ENCODE results near the gene CRYZL1.

The CRYZL1 gene

DNA sequence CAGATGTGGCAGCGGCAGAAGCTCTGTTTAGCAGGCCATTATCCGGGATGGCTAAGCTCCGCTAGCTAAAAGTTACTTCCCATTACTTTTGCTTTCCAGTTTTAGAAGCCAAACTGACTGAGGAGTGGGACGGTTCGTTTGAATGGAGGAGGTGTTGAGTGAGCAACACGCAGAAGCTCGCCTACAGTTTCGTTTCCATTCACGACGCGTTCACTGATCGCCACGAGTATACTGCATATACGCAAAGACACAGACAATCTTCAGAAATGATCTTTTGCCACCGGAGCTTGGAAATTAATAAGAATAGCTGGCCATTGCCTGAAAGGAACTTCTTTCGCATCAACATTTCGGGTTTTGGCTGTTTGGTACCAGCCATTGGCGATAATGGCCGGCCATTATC, 84.1 kb downstream of the CRYZL1 start:
- no peak for DNase-seq

- no peak for DNase-seq
These were observed 86.6 kb downstream of the CRYZL1 start for GRCh38 chr21:33554982-33555344.

DNA sequence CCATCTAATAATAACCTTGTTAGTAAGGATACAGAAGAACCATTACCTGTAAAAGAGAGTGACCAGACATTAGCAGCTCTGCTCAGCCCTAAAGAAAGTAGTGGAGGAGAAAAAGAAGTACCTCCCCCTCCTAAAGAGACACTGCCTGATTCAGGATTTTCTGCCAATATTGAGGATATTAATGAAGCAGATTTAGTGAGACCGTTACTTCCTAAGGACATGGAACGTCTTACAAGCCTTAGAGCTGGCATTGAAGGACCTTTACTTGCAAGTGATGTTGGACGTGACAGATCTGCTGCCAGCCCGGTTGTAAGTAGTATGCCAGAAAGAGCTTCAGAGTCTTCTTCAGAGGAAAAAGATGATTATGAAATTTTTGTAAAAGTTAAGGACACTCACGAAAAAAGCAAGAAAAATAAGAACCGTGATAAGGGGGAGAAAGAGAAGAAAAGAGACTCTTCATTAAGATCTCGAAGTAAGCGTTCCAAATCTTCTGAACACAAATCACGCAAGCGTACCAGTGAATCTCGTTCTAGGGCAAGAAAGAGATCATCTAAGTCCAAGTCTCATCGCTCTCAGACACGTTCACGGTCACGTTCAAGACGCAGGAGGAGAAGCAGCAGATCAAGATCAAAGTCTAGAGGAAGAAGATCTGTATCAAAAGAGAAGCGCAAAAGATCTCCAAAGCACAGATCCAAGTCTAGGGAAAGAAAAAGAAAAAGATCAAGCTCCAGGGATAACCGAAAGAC, 87.1 kb downstream of the CRYZL1 start:
- no peak for DNase-seq

GRCh38 chr21:33552999-33553598, 88.4 kb downstream of the CRYZL1 start:
- DNase-seq: no peak

DNA sequence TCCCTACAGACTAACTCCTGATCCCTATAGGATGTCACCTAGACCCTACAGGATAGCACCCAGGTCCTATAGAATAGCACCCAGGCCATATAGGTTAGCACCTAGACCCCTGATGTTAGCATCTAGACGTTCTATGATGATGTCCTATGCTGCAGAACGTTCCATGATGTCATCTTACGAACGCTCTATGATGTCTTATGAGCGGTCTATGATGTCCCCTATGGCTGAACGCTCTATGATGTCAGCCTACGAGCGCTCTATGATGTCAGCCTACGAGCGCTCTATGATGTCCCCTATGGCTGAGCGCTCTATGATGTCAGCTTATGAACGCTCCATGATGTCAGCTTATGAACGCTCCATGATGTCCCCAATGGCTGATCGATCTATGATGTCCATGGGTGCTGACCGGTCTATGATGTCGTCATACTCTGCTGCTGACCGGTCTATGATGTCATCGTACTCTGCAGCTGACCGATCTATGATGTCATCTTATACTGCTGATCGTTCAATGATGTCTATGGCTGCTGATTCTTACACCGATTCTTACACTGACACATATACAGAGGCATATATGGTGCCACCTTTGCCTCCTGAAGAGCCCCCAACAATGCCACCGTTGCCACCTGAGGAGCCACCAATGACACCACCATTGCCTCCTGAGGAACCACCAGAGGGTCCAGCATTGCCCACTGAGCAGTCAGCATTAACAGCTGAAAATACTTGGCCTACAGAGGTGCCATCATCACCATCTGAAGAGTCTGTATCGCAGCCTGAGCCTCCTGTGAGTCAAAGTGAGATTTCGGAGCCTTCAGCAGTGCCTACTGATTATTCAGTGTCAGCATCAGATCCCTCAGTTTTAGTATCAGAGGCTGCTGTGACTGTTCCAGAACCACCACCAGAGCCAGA, 89.2 kb downstream of the CRYZL1 start:
- DNase-seq: no peak

- DNase-seq: no peak
These were observed 89.9 kb downstream of the CRYZL1 start for GRCh38 chr21:33551664-33552063.

DNA sequence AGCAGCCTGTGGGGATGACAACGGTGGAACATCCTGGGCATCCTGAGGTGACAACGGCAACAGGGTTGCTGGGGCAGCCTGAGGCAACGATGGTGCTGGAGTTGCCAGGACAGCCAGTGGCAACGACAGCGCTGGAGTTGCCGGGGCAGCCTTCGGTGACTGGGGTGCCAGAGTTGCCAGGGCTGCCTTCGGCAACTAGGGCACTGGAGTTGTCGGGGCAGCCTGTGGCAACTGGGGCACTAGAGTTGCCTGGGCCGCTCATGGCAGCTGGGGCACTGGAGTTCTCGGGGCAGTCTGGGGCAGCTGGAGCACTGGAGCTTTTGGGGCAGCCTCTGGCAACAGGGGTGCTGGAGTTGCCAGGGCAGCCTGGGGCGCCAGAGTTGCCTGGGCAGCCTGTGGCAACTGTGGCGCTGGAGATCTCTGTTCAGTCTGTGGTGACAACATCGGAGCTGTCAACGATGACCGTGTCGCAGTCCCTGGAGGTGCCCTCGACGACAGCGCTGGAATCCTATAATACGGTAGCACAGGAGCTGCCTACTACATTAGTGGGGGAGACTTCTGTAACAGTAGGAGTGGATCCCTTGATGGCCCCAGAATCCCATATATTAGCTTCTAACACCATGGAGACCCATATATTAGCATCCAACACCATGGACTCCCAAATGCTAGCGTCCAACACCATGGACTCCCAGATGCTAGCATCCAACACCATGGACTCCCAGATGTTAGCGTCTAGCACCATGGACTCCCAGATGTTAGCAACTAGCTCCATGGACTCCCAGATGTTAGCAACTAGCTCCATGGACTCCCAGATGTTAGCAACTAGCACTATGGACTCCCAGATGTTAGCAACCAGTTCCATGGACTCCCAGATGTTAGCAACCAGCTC, 90.5 kb downstream of the CRYZL1 start:
- DNase-seq: no peak

DNA sequence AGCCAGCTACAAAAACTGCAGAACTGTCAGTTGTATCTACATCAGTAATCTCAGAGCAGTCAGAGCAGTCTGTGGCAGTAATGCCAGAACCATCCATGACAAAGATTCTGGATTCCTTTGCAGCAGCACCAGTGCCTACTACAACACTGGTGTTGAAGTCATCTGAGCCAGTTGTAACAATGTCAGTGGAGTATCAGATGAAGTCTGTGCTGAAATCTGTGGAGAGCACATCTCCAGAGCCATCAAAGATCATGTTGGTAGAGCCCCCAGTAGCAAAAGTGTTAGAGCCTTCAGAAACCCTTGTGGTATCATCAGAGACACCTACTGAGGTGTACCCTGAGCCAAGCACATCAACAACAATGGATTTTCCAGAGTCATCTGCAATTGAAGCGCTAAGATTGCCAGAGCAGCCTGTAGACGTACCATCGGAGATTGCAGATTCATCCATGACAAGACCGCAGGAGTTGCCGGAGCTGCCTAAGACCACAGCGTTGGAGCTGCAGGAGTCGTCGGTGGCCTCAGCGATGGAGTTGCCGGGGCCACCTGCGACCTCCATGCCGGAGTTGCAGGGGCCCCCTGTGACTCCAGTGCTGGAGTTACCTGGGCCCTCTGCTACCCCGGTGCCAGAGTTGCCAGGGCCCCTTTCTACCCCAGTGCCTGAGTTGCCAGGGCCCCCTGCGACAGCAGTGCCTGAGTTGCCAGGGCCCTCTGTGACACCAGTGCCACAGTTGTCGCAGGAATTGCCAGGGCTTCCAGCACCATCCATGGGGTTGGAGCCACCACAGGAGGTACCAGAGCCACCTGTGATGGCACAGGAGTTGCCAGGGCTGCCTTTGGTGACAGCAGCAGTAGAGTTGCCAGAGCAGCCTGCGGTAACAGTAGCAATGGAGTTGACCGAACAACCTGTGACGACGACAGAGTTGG, 91.4 kb downstream of the CRYZL1 start:
- DNase-seq: no peak

GRCh38 chr21:33546086-33546485, 95.5 kb downstream of the CRYZL1 start:
- DNase-seq: no peak

GRCh38 chr21:33544451-33545195, 96.9 kb downstream of the CRYZL1 start:
- DNase-seq: no peak

GRCh38 chr21:33543505-33544129, 97.9 kb downstream of the CRYZL1 start:
- DNase-seq: no peak

DNA sequence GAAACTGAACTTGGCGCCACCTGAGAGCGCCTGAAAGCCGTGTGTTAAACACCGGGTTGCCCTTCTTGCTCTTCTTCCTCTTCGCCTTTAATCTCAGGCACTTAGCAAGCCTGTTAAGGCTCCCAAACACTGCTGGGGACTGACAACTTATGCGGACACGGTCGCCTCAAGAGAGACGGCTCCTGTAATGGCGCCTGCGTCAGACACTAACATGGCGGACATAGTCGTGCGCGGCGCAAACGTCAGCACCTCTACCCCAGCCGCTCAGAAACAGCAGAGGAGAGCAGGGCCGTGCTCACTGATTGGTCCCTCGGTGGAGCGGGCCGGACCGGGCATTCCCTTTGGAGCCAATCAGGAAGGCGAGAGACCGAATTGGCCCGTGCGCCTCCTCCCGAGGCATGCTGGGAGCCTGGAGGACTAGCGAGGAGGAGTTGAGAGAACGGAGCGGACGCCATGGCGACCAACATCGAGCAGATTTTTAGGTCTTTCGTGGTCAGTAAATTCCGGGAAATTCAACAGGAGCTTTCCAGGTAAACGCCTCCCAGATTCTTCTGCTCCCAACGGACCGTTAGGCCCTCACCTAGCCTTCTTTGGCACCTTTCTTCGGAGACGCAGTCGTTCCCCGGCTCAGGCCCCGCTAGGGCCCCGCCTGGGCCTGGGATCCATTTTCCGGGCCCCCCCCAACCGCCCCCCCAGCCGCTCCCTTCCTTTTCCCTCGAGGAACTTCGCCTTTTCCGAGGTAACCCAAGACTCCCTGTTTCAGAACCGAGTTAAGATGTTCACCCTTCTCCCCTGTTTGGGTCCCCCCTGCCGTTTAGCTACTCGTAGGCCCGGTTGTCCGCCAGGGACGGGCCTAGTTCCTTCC, 98.7 kb downstream of the CRYZL1 start, which contains the start of gene SON:
TSS of gene SON (plus strand) at position 399 of the 865 bp plus-strand sequence. CDS start at position 454, 55 bp downstream.
- DNase-seq: peak; percentile 97

- peak; percentile 58 for DNase-seq
These were observed 99.5 kb downstream of the CRYZL1 start, which contains the start of gene GART for GRCh38 chr21:33541756-33542639. Gene GART, minus strand, starts transcription at chr21:33542117. Its CDS starts 2,802 bp downstream, at chr21:33539315.

- no peak for DNase-seq
These were observed 100.3 kb downstream of the CRYZL1 start for GRCh38 chr21:33541105-33541711.

DNA sequence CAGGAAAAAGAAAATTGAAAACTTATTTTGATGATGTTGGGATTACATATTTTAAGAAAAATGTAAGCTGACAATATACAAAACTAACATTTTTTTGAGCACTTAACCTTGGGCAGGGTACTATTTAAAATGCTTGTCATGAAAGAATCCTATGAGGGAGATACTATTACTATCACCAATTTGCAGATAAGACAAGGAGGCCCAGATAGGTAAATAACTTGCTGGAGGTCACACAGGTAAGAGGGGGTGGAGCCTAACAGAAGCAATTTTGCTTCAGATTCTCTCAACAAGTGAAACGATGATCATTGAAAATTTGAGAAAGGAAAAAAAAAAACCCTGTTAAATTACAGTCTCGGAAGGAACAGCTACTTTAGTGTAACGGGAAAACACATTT, 100.8 kb downstream of the CRYZL1 start:
- DNase-seq: no peak

GRCh38 chr21:33539616-33540015, 101.9 kb downstream of the CRYZL1 start:
- DNase-seq: no peak
